GM19099 (cell line): ENCODE results near the gene SLX4IP.
A peak's percentile ranks its signal among the peaks of the same experiment; 100 is the strongest.

Experiments used
- POLR2A ChIP-seq: IDR thresholded peaks from 3 replicates; pipeline ENCODE4 v1.6.1; 2011; ENCODE audit warnings: low read depth; ENCODE audit not compliant: insufficient read length; ENCODE audit errors: extremely low read depth

The SLX4IP gene

GRCh38 chr20:10511509-10512251 lies 76.6 kb downstream of the SLX4IP start:
- peak; percentile 49 for TF ChIP-seq POLR2A

GRCh38 chr20:10513061-10513460 lies 78.0 kb downstream of the SLX4IP start:
- no peak for TF ChIP-seq POLR2A

GRCh38 chr20:10513931-10514575 lies 78.9 kb downstream of the SLX4IP start:
- no peak for TF ChIP-seq POLR2A

GRCh38 chr20:10516529-10516928 lies 81.4 kb downstream of the SLX4IP start:
- TF ChIP-seq POLR2A: no peak

- TF ChIP-seq POLR2A: no peak
These were observed 84.4 kb downstream of the SLX4IP start for GRCh38 chr20:10519361-10520046.

- no peak for TF ChIP-seq POLR2A
These were observed 85.4 kb downstream of the SLX4IP start for GRCh38 chr20:10520528-10520927.

- no peak for TF ChIP-seq POLR2A
These were observed 86.1 kb downstream of the SLX4IP start for GRCh38 chr20:10521068-10521831.

GRCh38 chr20:10521836-10522235 lies 86.7 kb downstream of the SLX4IP start:
- TF ChIP-seq POLR2A: no peak

- no peak for TF ChIP-seq POLR2A
These were observed 87.2 kb downstream of the SLX4IP start for GRCh38 chr20:10522328-10522727.

GRCh38 chr20:10523443-10523842 lies 88.3 kb downstream of the SLX4IP start:
- no peak for TF ChIP-seq POLR2A

- no peak for TF ChIP-seq POLR2A
These were observed 89.0 kb downstream of the SLX4IP start for GRCh38 chr20:10524034-10524476.

- TF ChIP-seq POLR2A: no peak
These were observed 89.5 kb downstream of the SLX4IP start for GRCh38 chr20:10524643-10525042.

GRCh38 chr20:10527781-10528180 lies 92.7 kb downstream of the SLX4IP start:
- TF ChIP-seq POLR2A: no peak

GRCh38 chr20:10530883-10531282 lies 95.8 kb downstream of the SLX4IP start:
- no peak for TF ChIP-seq POLR2A

GRCh38 chr20:10531848-10532247 lies 96.7 kb downstream of the SLX4IP start:
- no peak for TF ChIP-seq POLR2A
